HepG2 (cell line): ENCODE data around the gene SLX4. TPM values are rescaled to one million over a fixed set of nuclear protein-coding genes. Genes with fewer than 3 reads are reported as not detected.

ENCODE experiments used
- AGO1 ChIP-seq: fragments of 200-400 bp; formaldehyde crosslinking; IDR thresholded peaks from 2 replicates; pipeline ENCODE4 v1.6.1; 2017; ENCODE audit warnings: mild to moderate bottlenecking, low read depth, low read length, moderate library complexity; ENCODE audit not compliant: poor library complexity, severe bottlenecking
- CC2D1A ChIP-seq: sonication (generic); formaldehyde crosslinking; IDR thresholded peaks from 2 replicates; pipeline ENCODE4 v1.8.1; 2023; ENCODE audit warnings: mild to moderate bottlenecking, missing genetic modification reagents
- CENPX ChIP-seq: sonication (generic); formaldehyde crosslinking; IDR thresholded peaks from 2 replicates; pipeline ENCODE4 v1.9.0; 2021; ENCODE audit warnings: mild to moderate bottlenecking, missing genetic modification reagents, moderate library complexity
- CREB1 ChIP-seq, 2 experiments: fragments of 450-650 bp in 1 of 2; IDR thresholded peaks; 2 replicates each; pipeline ENCODE4 v1.6.1; 2016 to 2017; ENCODE audit warnings: control low read depth in 1 of 2, mild to moderate bottlenecking in 1 of 2, missing compliant biosample characterization in 1 of 2, missing genetic modification characterization in 1 of 2
- KAT8 ChIP-seq: IDR thresholded peaks from 2 replicates; pipeline ENCODE4 v1.6.1; 2016; ENCODE audit warnings: missing genetic modification reagents, missing compliant biosample characterization
- PAWR ChIP-seq: sonication (generic); formaldehyde crosslinking; IDR thresholded peaks from 2 replicates; pipeline ENCODE4 v1.4.0; 2020; ENCODE audit warnings: missing genetic modification reagents, mild to moderate bottlenecking, borderline replicate concordance
- POLR2G ChIP-seq: fragments of 200-400 bp; formaldehyde crosslinking; IDR thresholded peaks from 2 replicates; pipeline ENCODE4 v1.6.1; 2018; ENCODE audit warnings: mild to moderate bottlenecking, low read depth, low read length, moderate library complexity
- RFX1 ChIP-seq: fragments of 450-650 bp; IDR thresholded peaks from 2 replicates; pipeline ENCODE4 v1.6.1; 2017
- SP1 ChIP-seq, 2 experiments: fragments of 450-650 bp in 1 of 2; sonication (generic) in 1 of 2; formaldehyde crosslinking in 1 of 2; IDR thresholded peaks; 2 replicates each; pipeline versions ENCODE4 v1.4.0 to v1.6.1; 2016 to 2020; ENCODE audit warnings: missing genetic modification reagents in 1 of 2
- TARDBP ChIP-seq: sonication (generic); formaldehyde crosslinking; IDR thresholded peaks from 2 replicates; pipeline ENCODE4 v1.8.0; 2022; ENCODE audit warnings: mild to moderate bottlenecking, missing genetic modification reagents
- ZNF10 ChIP-seq: sonication (generic); formaldehyde crosslinking; IDR thresholded peaks from 2 replicates; pipeline ENCODE4 v1.4.0; 2020; ENCODE audit warnings: mild to moderate bottlenecking, low read depth, missing genetic modification reagents, borderline replicate concordance
- ZNF124 ChIP-seq: sonication (generic); formaldehyde crosslinking; IDR thresholded peaks from 2 replicates; pipeline ENCODE4 v1.4.0; 2020; ENCODE audit warnings: missing genetic modification reagents
- ZNF225 ChIP-seq: sonication (generic); formaldehyde crosslinking; IDR thresholded peaks from 2 replicates; pipeline ENCODE4 v1.4.0; 2020; ENCODE audit warnings: mild to moderate bottlenecking, missing genetic modification reagents
- ZNF256 ChIP-seq: sonication (generic); formaldehyde crosslinking; conservative IDR thresholded peaks from 2 replicates; pipeline ENCODE4 v1.4.0; 2020; ENCODE audit warnings: missing genetic modification reagents
- ZNF274 ChIP-seq: sonication (generic); formaldehyde crosslinking; IDR thresholded peaks from 2 replicates; pipeline ENCODE4 v1.5.1; 2020; ENCODE audit warnings: mild to moderate bottlenecking, missing genetic modification reagents
- ZNF616 ChIP-seq: sonication (generic); formaldehyde crosslinking; IDR thresholded peaks from 2 replicates; pipeline ENCODE4 v1.5.0; 2020; ENCODE audit warnings: low read depth, mild to moderate bottlenecking, missing genetic modification reagents
- polyA plus RNA-seq, 8 experiments: library from polyadenylated mRNA; depleted of rRNA in 3 of 8; stranded (reverse) in 7 of 8; unstranded in 1 of 8; fragments of >200 nt; fragmentation: Illumina TruSeq in 4 of 8; extraction: Trizol in 4 of 8; gene quantifications; 2 replicates each; pipeline versions ENCODE4 v1.2.1 to v1.2.3, GENCODE V29; 2011 to 2016; ENCODE audit warnings: low read depth in 4 of 8, missing spikeins in 1 of 8, mixed read lengths in 1 of 8; ENCODE audit not compliant: insufficient read depth in 1 of 8
- total RNA-seq, 5 experiments: library from RNA; depleted of rRNA; stranded (reverse); fragments of >200 nt; fragmentation: Illumina TruSeq; extraction: Trizol; gene quantifications; 2 replicates each; pipeline ENCODE4 v1.2.3, GENCODE V29; 2016; ENCODE audit warnings: low read depth in 1 of 5
- TF ChIP-seq, protein P1 (sequence below): sonication (generic); formaldehyde crosslinking; IDR thresholded peaks from 2 replicates; pipeline ENCODE4 v1.4.0; 2020; ENCODE audit warnings: mild to moderate bottlenecking, low read depth, missing genetic modification reagents
- TF ChIP-seq, protein P2 (sequence below): sonication (generic); formaldehyde crosslinking; IDR thresholded peaks from 2 replicates; pipeline ENCODE4 v1.8.0; 2022; ENCODE audit warnings: mild to moderate bottlenecking, missing genetic modification reagents, borderline replicate concordance
- TF ChIP-seq, protein P3 (sequence below): sonication (generic); formaldehyde crosslinking; IDR thresholded peaks from 2 replicates; pipeline ENCODE4 v1.4.0; 2020; ENCODE audit warnings: missing genetic modification reagents
- TF ChIP-seq, protein P4 (sequence below): sonication (generic); formaldehyde crosslinking; IDR thresholded peaks from 2 replicates; pipeline ENCODE4 v1.4.0; 2020; ENCODE audit warnings: missing genetic modification reagents, borderline replicate concordance

SLX4 gene
- total and polyA plus RNA-seq, 2 of the 13 experiments (the other 11 are each of a cell fraction or from before 2014, with no cell fraction given) = 1.1 to 3.6 TPM

DNA sequence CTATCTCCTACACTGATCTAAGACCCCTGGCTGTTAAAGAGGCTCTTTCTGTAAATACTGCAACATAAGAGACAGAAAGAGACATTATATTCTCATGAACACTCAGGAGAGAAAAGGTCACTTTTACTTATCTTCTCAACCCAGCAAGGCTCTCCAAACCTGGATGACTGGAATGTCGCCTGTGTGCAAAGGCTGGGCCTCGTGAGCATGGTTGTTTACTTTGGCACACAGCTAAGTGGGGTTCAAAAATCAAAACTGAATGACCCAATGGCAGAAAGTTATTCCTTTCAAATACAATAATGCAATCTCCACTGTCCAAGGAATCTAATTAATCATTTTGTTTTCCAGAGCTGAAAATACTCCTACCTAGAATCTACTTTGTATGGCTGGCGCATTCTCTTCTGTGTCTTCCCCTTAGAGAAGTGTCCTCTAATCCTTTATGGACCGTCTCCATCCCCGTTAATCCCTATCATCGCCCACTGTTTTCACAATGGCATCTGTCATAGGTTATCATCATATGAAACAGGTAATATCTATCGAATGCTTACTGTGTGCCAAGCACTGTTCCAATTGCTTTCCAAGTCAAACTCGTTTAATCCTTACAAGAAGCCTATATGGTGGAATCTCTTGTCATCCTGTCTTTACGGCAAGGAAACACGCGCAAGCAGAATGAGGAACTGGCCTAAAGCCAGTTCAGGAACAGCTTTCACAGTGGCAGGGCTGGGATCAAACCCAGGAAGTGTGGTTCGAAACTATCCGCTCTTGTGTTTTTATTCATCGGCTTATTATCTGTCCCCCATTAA lies 1.3 kb downstream of the SLX4 start (continued):
- TF ChIP-seq PAWR (CRISPR knock-in tag) (no peak), CREB1 (IDR thresholded peaks at IDR 0.05) (no peak), CREB1 (CRISPR knock-in tag; IDR thresholded peaks at IDR 0.05) (peak; percentile 41; the same call in 1 of the 2 replicates), ZNF124 (CRISPR knock-in tag) (peak; percentile 53; the same call in 1 of the 2 replicates), SP1 (IDR thresholded peaks at IDR 0.05) (no peak), SP1 (CRISPR knock-in tag; IDR thresholded peaks at IDR 0.05) (no peak), ZNF256 (CRISPR knock-in tag) (0 out of 2 replicates have a peak, but pooled peaks have one; percentile 48), ZNF225 (no peak), ZNF616 (CRISPR knock-in tag) (no peak), CENPX (CRISPR knock-in tag) (no peak), POLR2G (no peak), CC2D1A (no peak), ZNF10 (CRISPR knock-in tag) (no peak), KAT8 (CRISPR knock-in tag) (no peak), AGO1 (no peak), ZNF274 (CRISPR knock-in tag) (no peak), TARDBP (CRISPR knock-in tag) (no peak; the same call in 1 of the 2 replicates), RFX1 (no peak)
- TF ChIP-seq, protein P1, sequence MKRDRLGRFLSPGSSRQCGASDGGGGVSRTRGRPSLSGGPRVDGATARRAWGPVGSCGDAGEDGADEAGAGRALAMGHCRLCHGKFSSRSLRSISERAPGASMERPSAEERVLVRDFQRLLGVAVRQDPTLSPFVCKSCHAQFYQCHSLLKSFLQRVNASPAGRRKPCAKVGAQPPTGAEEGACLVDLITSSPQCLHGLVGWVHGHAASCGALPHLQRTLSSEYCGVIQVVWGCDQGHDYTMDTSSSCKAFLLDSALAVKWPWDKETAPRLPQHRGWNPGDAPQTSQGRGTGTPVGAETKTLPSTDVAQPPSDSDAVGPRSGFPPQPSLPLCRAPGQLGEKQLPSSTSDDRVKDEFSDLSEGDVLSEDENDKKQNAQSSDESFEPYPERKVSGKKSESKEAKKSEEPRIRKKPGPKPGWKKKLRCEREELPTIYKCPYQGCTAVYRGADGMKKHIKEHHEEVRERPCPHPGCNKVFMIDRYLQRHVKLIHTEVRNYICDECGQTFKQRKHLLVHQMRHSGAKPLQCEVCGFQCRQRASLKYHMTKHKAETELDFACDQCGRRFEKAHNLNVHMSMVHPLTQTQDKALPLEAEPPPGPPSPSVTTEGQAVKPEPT = no peak
- TF ChIP-seq, protein P2, sequence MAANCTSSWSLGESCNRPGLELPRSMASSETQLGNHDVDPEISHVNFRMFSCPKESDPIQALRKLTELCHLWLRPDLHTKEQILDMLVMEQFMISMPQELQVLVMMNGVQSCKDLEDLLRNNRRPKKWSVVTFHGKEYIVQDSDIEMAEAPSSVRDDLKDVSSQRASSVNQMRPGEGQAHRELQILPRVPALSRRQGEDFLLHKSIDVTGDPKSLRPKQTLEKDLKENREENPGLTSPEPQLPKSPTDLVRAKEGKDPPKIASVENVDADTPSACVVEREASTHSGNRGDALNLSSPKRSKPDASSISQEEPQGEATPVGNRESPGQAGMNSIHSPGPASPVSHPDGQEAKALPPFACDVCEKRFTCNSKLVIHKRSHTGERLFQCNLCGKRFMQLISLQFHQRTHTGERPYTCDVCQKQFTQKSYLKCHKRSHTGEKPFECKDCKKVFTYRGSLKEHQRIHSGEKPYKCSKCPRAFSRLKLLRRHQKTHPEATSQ = no peak
- TF ChIP-seq, protein P3, sequence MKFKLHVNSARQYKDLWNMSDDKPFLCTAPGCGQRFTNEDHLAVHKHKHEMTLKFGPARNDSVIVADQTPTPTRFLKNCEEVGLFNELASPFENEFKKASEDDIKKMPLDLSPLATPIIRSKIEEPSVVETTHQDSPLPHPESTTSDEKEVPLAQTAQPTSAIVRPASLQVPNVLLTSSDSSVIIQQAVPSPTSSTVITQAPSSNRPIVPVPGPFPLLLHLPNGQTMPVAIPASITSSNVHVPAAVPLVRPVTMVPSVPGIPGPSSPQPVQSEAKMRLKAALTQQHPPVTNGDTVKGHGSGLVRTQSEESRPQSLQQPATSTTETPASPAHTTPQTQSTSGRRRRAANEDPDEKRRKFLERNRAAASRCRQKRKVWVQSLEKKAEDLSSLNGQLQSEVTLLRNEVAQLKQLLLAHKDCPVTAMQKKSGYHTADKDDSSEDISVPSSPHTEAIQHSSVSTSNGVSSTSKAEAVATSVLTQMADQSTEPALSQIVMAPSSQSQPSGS (CRISPR knock-in tag) = no peak
- TF ChIP-seq, protein P4, sequence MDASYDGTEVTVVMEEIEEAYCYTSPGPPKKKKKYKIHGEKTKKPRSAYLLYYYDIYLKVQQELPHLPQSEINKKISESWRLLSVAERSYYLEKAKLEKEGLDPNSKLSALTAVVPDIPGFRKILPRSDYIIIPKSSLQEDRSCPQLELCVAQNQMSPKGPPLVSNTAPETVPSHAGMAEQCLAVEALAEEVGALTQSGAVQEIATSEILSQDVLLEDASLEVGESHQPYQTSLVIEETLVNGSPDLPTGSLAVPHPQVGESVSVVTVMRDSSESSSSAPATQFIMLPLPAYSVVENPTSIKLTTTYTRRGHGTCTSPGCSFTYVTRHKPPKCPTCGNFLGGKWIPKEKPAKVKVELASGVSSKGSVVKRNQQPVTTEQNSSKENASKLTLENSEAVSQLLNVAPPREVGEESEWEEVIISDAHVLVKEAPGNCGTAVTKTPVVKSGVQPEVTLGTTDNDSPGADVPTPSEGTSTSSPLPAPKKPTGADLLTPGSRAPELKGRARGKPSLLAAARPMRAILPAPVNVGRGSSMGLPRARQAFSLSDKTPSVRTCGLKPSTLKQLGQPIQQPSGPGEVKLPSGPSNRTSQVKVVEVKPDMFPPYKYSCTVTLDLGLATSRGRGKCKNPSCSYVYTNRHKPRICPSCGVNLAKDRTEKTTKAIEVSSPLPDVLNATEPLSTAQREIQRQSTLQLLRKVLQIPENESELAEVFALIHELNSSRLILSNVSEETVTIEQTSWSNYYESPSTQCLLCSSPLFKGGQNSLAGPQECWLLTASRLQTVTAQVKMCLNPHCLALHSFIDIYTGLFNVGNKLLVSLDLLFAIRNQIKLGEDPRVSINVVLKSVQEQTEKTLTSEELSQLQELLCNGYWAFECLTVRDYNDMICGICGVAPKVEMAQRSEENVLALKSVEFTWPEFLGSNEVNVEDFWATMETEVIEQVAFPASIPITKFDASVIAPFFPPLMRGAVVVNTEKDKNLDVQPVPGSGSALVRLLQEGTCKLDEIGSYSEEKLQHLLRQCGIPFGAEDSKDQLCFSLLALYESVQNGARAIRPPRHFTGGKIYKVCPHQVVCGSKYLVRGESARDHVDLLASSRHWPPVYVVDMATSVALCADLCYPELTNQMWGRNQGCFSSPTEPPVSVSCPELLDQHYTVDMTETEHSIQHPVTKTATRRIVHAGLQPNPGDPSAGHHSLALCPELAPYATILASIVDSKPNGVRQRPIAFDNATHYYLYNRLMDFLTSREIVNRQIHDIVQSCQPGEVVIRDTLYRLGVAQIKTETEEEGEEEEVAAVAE = no peak
